ENCODE data around the gene SPATA6L.

SPATA6L gene

GRCh38 chr9:4585135-4585534, 81.1 kb downstream of the SPATA6L start:
- TF ChIP-seq, protein P1, sequence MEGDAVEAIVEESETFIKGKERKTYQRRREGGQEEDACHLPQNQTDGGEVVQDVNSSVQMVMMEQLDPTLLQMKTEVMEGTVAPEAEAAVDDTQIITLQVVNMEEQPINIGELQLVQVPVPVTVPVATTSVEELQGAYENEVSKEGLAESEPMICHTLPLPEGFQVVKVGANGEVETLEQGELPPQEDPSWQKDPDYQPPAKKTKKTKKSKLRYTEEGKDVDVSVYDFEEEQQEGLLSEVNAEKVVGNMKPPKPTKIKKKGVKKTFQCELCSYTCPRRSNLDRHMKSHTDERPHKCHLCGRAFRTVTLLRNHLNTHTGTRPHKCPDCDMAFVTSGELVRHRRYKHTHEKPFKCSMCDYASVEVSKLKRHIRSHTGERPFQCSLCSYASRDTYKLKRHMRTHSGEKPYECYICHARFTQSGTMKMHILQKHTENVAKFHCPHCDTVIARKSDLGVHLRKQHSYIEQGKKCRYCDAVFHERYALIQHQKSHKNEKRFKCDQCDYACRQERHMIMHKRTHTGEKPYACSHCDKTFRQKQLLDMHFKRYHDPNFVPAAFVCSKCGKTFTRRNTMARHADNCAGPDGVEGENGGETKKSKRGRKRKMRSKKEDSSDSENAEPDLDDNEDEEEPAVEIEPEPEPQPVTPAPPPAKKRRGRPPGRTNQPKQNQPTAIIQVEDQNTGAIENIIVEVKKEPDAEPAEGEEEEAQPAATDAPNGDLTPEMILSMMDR (conservative IDR thresholded peaks at IDR 0.05): no peak
- TF ChIP-seq ZFX (IDR thresholded peaks at IDR 0.05): no peak
- H3K27ac ChIP-seq: peak overlapping the region; percentile 35; the same call in 1 of the 2 replicates

- H3K27ac ChIP-seq: peak overlapping the region; percentile 35; the same call in 1 of the 2 replicates
- TF ChIP-seq, protein P1 (conservative IDR thresholded peaks at IDR 0.05): no peak
- no peak for TF ChIP-seq ZFX (IDR thresholded peaks at IDR 0.05)
Measured at GRCh38 chr9:4584636-4585035, 81.6 kb downstream of the SPATA6L start.

DNA sequence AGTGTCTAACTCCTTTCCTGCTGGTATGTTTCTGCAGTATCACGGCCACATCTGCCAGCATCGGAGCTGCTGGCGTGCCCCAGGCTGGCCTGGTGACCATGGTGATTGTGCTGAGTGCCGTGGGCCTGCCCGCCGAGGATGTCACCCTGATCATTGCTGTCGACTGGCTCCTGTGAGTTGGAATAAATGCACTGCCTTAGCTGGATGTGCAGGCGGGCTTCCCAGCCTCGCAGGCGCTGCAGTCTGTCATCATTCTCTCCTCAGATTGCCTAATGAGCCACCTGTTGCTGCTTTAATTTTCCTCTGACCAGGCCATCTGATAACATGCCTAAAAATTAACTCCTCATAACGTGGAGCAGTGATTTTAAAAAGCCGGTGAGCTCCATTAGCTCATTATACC, 83.3 kb downstream of the SPATA6L start:
- no peak for TF ChIP-seq ZFX (IDR thresholded peaks at IDR 0.05)
- TF ChIP-seq, protein P1 (conservative IDR thresholded peaks at IDR 0.05): no peak
- H3K27ac ChIP-seq: no peak overlapping the region

DNA sequence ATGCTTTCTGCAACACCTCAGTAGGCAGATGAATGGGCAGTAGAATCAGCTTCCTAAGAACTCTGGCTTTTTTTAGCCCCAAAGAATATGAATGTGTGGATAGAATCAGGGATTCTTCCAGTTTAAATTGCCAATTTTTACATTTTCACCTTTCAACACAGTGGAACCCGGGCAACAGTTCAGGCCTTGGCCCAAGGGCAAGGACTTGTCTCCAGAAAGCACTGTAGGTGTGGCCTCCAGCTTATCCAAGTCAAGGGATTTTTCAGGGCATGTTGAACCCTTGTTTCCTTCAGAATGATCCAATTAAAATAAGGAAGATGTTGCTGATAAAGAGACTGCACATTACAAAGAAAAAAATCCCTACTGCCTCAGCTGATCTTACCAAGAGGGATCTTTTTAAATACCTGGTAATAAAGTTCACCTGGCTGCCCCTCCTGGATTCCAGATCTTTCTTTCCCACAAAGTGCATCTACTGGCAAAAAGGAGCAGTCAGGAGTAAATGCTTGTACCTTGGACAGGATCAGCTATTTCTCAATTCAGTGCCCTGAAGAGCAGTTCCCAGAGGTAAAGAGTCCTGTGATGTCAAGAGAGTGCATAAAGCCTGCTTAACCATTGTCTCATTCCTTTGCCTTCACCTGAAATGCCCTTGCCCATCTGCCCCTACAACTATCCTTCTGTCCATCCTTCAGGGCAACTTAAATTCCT, 84.3 kb downstream of the SPATA6L start:
- no peak overlapping the region for H3K27ac ChIP-seq
- TF ChIP-seq ZFX (IDR thresholded peaks at IDR 0.05): no peak
- TF ChIP-seq, protein P1 (conservative IDR thresholded peaks at IDR 0.05): no peak

DNA sequence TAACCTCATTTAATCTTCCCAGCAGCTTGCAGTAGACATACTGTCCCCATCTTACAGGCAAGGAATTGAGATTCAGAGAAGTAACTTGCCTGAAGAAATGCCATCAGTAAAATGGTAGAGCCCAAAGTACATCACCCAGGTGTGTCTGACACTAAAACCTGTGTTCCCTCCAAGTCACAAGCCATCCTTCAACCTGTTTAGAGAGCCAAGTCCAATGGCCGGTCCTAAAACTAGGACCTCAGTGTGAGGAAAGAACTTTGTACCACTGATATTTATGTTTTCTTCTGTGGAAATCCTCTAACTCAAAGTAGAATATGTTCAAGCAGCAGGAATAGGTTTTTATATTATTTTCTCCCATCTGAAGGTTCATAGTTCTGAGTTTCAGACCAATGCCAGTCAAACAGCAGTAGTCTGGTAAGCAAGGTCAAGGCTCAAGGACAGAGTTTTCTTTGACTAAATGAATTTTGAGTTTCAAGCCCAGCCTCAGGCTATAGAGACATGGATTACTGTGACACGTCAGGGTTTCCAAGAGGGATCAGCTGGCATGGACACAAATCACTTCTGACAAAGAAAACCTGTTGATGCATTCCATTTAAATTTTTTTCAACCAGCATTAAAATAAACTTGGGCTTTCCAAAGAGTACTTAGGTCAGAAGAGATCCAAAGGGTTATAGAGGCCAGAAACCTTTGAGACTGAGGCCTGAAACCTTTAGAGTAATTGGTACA, 85.1 kb downstream of the SPATA6L start:
- TF ChIP-seq, protein P1 (conservative IDR thresholded peaks at IDR 0.05): no peak
- no peak for TF ChIP-seq ZFX (IDR thresholded peaks at IDR 0.05)
- no peak overlapping the region for H3K27ac ChIP-seq

GRCh38 chr9:4579001-4579400, 87.3 kb downstream of the SPATA6L start:
- H3K27ac ChIP-seq: no peak overlapping the region
- no peak for TF ChIP-seq ZFX (IDR thresholded peaks at IDR 0.05)
- TF ChIP-seq, protein P1 (conservative IDR thresholded peaks at IDR 0.05): no peak

DNA sequence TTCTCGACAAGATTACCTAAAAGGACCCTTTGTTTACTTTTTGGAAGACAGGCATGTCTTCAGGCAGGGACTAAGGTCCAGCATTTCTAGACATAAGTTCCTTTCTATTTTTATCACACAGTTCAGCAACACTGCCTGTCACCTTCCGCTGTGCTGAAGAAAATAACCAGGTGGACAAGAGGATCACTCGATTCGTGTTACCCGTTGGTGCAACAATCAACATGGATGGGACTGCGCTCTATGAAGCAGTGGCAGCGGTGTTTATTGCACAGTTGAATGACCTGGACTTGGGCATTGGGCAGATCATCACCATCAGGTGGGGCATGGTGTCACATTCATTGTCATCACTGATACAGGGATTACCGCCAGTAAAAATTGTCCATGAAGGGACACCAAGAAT, 89.8 kb downstream of the SPATA6L start:
- no peak for TF ChIP-seq ZFX (IDR thresholded peaks at IDR 0.05)
- TF ChIP-seq, protein P1 (conservative IDR thresholded peaks at IDR 0.05): no peak
- H3K27ac ChIP-seq: no peak overlapping the region

Data from C4-2B (cell line).